H9 (cell line): ENCODE results near the gene ADGRA1. TPM values are rescaled to one million over a fixed set of nuclear protein-coding genes. Genes with fewer than 3 reads are reported as not detected.

ENCODE experiments used
- DNase-seq: peaks from one replicate; pipeline ENCODE4 v3.0.0-alpha.2; 2017
- H2AFZ ChIP-seq: one replicate; pipeline ENCODE4 v1.6.1; 2013; ENCODE audit warnings: mild to moderate bottlenecking, low read length, control low read depth, moderate library complexity
- H2AK5ac ChIP-seq: 2 replicates; pipeline ENCODE4 v1.6.1; 2013; ENCODE audit warnings: low read length, control low read depth, mixed read lengths; ENCODE audit not compliant: insufficient read length
- H2BK120ac ChIP-seq: one replicate; pipeline ENCODE4 v1.6.1; 2013; ENCODE audit warnings: low read depth, mild to moderate bottlenecking, low read length, control low read depth, inconsistent platforms; ENCODE audit not compliant: poor library complexity, severe bottlenecking
- H2BK12ac ChIP-seq: 2 replicates; pipeline ENCODE4 v1.6.1; 2013; ENCODE audit warnings: low read length, control low read depth, mixed read lengths, low read depth; ENCODE audit not compliant: insufficient read length
- H2BK15ac ChIP-seq: 2 replicates; pipeline ENCODE4 v1.6.1; 2013; ENCODE audit warnings: low read depth, low read length, control low read depth
- H2BK20ac ChIP-seq: one replicate; pipeline ENCODE4 v1.6.1; 2013; ENCODE audit warnings: low read depth, mild to moderate bottlenecking, low read length, control low read depth, inconsistent platforms; ENCODE audit not compliant: poor library complexity, severe bottlenecking
- H2BK5ac ChIP-seq: 2 replicates; pipeline ENCODE4 v1.6.1; 2013; ENCODE audit warnings: low read length, control low read depth, mixed read lengths; ENCODE audit not compliant: insufficient read length
- H3K14ac ChIP-seq: 2 replicates; pipeline ENCODE4 v1.6.1; 2013; ENCODE audit warnings: low read length, control low read depth; ENCODE audit not compliant: insufficient read depth
- H3K18ac ChIP-seq: 2 replicates; pipeline ENCODE4 v1.6.1; 2013; ENCODE audit warnings: low read depth, mild to moderate bottlenecking, mixed read lengths, low read length, control low read depth; ENCODE audit not compliant: insufficient read length
- H3K23ac ChIP-seq: 2 replicates; pipeline ENCODE4 v1.6.1; 2013; ENCODE audit warnings: low read length, control low read depth, mixed read lengths, low read depth; ENCODE audit not compliant: insufficient read length
- H3K23me2 ChIP-seq: 2 replicates; pipeline ENCODE4 v1.6.1; 2013; ENCODE audit warnings: low read depth, mild to moderate bottlenecking, mixed read lengths, low read length, control low read depth; ENCODE audit not compliant: insufficient read length, poor library complexity, severe bottlenecking
- H3K27ac ChIP-seq: 2 replicates; pipeline ENCODE4 v1.5.1; 2013; ENCODE audit warnings: low read length, control low read depth, mixed read lengths, low read depth; ENCODE audit not compliant: insufficient read length
- H3K27me3 ChIP-seq: 2 replicates; pipeline ENCODE4 v1.6.1; 2013; ENCODE audit warnings: low read length, control low read depth, inconsistent platforms; ENCODE audit not compliant: insufficient read depth
- H3K4ac ChIP-seq: 2 replicates; pipeline ENCODE4 v1.6.1; 2013; ENCODE audit warnings: low read depth, mild to moderate bottlenecking, control low read depth, inconsistent platforms, low read length, moderate library complexity
- H3K4me1 ChIP-seq: 2 replicates; pipeline ENCODE4 v1.6.1; 2013; ENCODE audit warnings: low read length, control low read depth, inconsistent platforms; ENCODE audit not compliant: insufficient read depth
- H3K4me2 ChIP-seq: 2 replicates; pipeline ENCODE4 v1.6.1; 2013; ENCODE audit warnings: low read length, control low read depth, mixed read lengths; ENCODE audit not compliant: insufficient read length, insufficient read depth
- H3K56ac ChIP-seq: 2 replicates; pipeline ENCODE4 v1.6.1; 2013; ENCODE audit warnings: low read depth, mild to moderate bottlenecking, mixed read lengths, low read length, control low read depth; ENCODE audit not compliant: insufficient read length
- H3K79me1 ChIP-seq: 2 replicates; pipeline ENCODE4 v1.6.1; 2013; ENCODE audit warnings: low read depth, mild to moderate bottlenecking, moderate library complexity, low read length, control low read depth, inconsistent platforms; ENCODE audit not compliant: insufficient read depth, poor library complexity, severe bottlenecking
- H3K79me2 ChIP-seq: 2 replicates; pipeline ENCODE4 v1.6.1; 2013; ENCODE audit warnings: low read length, control low read depth, inconsistent platforms; ENCODE audit not compliant: insufficient read depth
- H3K9ac ChIP-seq: 2 replicates; pipeline ENCODE4 v1.6.1; 2013; ENCODE audit warnings: low read length, control low read depth, mixed read lengths; ENCODE audit not compliant: insufficient read length; ENCODE audit errors: extremely low read depth
- H3K9me3 ChIP-seq: one replicate; pipeline ENCODE4 v1.6.1; 2013; ENCODE audit warnings: low read depth, low read length, inconsistent platforms; ENCODE audit not compliant: control insufficient read depth
- H3T11ph ChIP-seq: one replicate; pipeline ENCODE4 v1.6.1; 2013; ENCODE audit warnings: mild to moderate bottlenecking, low read length, control low read depth, inconsistent platforms
- H4K20me1 ChIP-seq: one replicate; pipeline ENCODE4 v1.6.1; 2013; ENCODE audit not compliant: control insufficient read depth, insufficient read length, insufficient read depth
- H4K5ac ChIP-seq: 2 replicates; pipeline ENCODE4 v1.6.1; 2013; ENCODE audit warnings: low read depth, mild to moderate bottlenecking, mixed read lengths, low read length, control low read depth; ENCODE audit not compliant: insufficient read length
- H4K8ac ChIP-seq: replicated peaks from 2 replicates; pipeline ENCODE4 v1.6.1; 2013; ENCODE audit warnings: low read length, control low read depth, mixed read lengths, low read depth; ENCODE audit not compliant: insufficient read length
- H4K91ac ChIP-seq: 2 replicates; pipeline ENCODE4 v1.6.1; 2013; ENCODE audit warnings: low read depth, mild to moderate bottlenecking, moderate library complexity, mixed read lengths, low read length, control low read depth; ENCODE audit not compliant: insufficient read length
- H3K27ac Mint-ChIP-seq, 3 experiments: 2 replicates in 2 of 3; 3 replicates in 1 of 3; pipeline ENCODE4 v1.8.0; 2020 to 2021; ENCODE audit warnings: mixed read lengths in 3 of 3, mild to moderate bottlenecking in 1 of 3, moderate library complexity in 1 of 3
- H3K27me3 Mint-ChIP-seq: 2 replicates; pipeline ENCODE4 v1.8.0; 2021; ENCODE audit warnings: low read depth, mild to moderate bottlenecking, moderate library complexity, mixed read lengths
- H3K36me3 Mint-ChIP-seq, 3 experiments: 2 replicates in 2 of 3; 3 replicates in 1 of 3; pipeline ENCODE4 v1.8.0; 2020 to 2021; ENCODE audit warnings: low read depth in 3 of 3, mixed read lengths in 3 of 3; ENCODE audit not compliant: insufficient read depth in 1 of 3
- H3K4me1 Mint-ChIP-seq, 2 experiments: 2 replicates each; pipeline ENCODE4 v1.8.0; 2020; ENCODE audit warnings: mixed read lengths in 2 of 2
- H3K4me3 Mint-ChIP-seq, 2 experiments: 2 replicates in 1 of 2; 3 replicates in 1 of 2; pipeline ENCODE4 v1.8.0; 2020 to 2021; ENCODE audit warnings: mild to moderate bottlenecking in 2 of 2, mixed read lengths in 2 of 2, moderate library complexity in 1 of 2
- H3K9me3 Mint-ChIP-seq, 2 experiments: 2 replicates in 1 of 2; 3 replicates in 1 of 2; pipeline ENCODE4 v1.8.0; 2020; ENCODE audit warnings: mild to moderate bottlenecking in 2 of 2, mixed read lengths in 2 of 2, moderate library complexity in 1 of 2
- CTCF ChIP-seq: fragments of 200-600 bp; sonication (generic); conservative IDR thresholded peaks from 3 replicates; pipeline ENCODE4 v1.8.0; 2021; ENCODE audit warnings: antibody characterized with exemption, mild to moderate bottlenecking
- WGBS: extraction: QIAGEN DNeasy Blood & Tissue Kit; methylation state at CpG from one replicate; pipeline ENCODE4 v1.1.7; 2013; ENCODE audit warnings: missing lambda C conversion rate, low lambda C conversion rate, mixed read lengths; ENCODE audit not compliant: insufficient read length; ENCODE audit errors: extremely low coverage; 5-methylcytosine and 5-hydroxymethylcytosine counted together
- total RNA-seq: library from RNA; stranded (reverse); gene quantifications from 2 replicates; pipeline ENCODE4 v1.2.1, GENCODE V29; 2021

The ADGRA1 gene
- total RNA-seq, 1 experiment from 2014 or later = 0.11 TPM

GRCh38 chr10:133140417-133141143 lies 52.9 kb downstream of the ADGRA1 start:
- no peak overlapping the region for H3K23ac ChIP-seq
- no peak overlapping the region; the same call in 1 of the 2 replicates for H3K14ac ChIP-seq
- Mint-ChIP-seq H3K4me1 (peaks cover 22 to 23% of the 10 kb centered on the region in 2 experiments), H3K9me3 (no peaks in the 10 kb centered on the region), H3K27me3 (no peaks in the 10 kb centered on the region), H3K36me3 (no peaks in the 10 kb centered on the region; a peak in 1 of 7 replicates), H3K4me3 (no peak overlapping the region), H3K27ac (no peak overlapping the region)
- no CpG with 5 or more reads among the region's 26 CpGs for WGBS
- no peak overlapping the region for H3K4ac ChIP-seq
- no peak overlapping the region for H4K91ac ChIP-seq
- H2AK5ac ChIP-seq = no peak overlapping the region
- no peaks in the 10 kb centered on the region for H3K79me2 ChIP-seq
- H2AFZ ChIP-seq = no peak overlapping the region
- no peak overlapping the region for H2BK5ac ChIP-seq
- no peak overlapping the region for H3K9ac ChIP-seq
- no peak overlapping the region for H2BK15ac ChIP-seq
- H2BK20ac ChIP-seq = no peak overlapping the region
- no peaks in the 10 kb centered on the region for H3K27me3 ChIP-seq
- H3T11ph ChIP-seq = no peak overlapping the region
- H3K9me3 ChIP-seq = no peaks in the 10 kb centered on the region
- no peak overlapping the region for H4K8ac ChIP-seq
- H3K4me1 ChIP-seq = peaks cover 4% of the 10 kb centered on the region; the same call in 1 of the 2 replicates
- H3K56ac ChIP-seq = no peak overlapping the region
- no peak overlapping the region for H3K18ac ChIP-seq
- H2BK120ac ChIP-seq = no peak overlapping the region
- TF ChIP-seq CTCF = no peak
- no peaks in the 10 kb centered on the region for H3K79me1 ChIP-seq
- H3K23me2 ChIP-seq = no peaks in the 10 kb centered on the region
- H4K20me1 ChIP-seq = no peaks in the 10 kb centered on the region
- no peak overlapping the region for H4K5ac ChIP-seq
- no peak overlapping the region for H2BK12ac ChIP-seq
- DNase-seq = peak; percentile 36
- no peak overlapping the region for H3K4me2 ChIP-seq
- no peak overlapping the region for H3K27ac ChIP-seq
